ENCODE measurements around the gene MSANTD2.

MSANTD2 gene

DNA sequence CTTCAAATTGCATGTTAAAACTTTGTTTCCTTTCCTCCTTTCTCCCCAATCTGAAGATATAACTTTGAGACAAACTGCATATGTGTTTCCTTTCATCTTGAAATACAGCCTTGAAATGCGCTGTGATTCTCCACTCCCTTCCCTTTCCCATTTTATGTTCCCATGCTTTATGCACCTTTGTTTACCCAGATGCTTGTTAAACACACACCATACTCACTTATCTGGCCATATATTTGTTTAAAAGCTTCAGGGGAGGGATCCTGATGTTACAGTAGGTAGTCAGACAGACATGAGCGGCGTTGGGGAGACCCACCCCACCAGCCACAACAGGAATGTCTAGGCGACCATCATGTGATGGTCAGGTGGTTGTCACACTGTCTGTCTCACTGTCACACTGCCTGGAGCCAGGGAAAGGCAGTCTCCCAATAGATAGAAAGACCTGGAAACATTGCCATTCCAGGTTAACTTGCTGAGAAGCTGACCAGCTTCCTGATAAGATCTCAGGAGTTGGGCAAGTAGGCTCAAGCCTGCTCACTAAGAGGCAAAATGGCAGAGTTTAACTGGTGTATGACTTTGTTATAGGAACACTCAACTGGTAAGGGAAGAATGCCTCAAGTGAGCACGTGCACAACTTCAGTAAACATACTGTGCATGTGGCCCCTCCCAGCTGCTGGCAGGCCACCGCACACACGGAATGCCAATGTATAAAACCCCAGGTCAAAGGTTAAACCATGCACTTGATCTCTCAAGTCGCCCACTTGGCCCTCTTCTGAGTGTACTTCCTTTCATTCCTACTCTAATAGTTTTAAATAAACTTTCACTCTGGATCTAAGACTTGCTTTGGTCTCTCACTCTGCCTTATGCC, 23.5 kb upstream of the MSANTD2 start:
- no peak overlapping the region for H3K4me3 ChIP-seq
- H3K27ac ChIP-seq = no peak overlapping the region

DNA sequence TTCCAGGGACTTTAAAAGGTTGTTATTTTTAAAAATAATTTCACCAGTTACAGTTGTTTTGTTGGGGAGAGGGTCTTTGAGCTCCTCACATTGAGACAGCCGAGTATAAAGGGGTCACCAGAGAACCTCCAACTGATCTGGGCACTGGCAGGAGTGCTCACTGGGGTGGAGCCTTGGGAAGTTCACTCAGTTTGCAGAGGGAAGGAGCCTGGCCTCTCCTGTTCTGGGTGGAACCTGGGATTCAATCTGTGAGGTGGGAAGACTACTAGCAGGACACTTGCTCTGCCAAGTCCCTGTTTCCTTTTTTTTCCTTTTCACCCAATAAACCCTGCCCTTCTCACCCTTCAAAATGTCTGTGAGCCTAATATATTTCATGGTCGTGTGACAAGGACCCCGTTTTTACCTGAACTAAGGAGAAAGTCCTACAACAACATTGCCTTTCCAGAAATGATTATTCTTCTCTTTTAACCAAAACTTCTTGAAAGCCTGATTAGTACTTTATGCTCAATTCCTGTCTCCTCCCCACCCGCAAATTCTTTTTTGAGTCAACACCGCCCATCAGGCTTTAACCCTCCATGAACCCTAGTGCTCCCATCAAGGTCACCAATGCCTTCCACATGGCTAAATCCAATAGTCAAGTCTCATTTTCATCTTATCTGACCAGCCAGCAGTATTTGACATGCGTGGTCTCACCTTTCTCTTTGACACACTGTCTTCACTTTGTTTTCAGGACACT, 22.0 kb upstream of the MSANTD2 start:
- no peak overlapping the region for H3K4me3 ChIP-seq
- no peak overlapping the region for H3K27ac ChIP-seq

DNA sequence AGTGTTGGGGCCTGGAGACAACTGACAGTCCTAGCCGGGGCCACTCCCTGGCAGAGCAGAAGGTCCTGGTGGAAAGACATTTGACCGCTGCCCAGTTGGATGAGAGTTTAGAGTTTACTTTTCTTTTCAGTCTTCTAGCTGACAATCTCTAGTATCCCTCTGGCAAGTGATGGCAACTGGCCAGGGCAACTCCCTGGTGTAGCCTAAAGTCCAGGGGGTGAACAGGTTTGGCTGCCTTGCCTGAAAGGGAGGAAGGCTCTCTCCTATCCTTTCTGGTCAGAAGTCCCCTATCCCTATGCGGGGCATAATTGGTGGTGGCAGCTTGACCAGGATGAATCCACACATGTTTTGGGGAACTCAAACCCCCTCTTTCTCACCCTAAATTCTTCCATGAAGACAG, 16.8 kb upstream of the MSANTD2 start:
- Histone ChIP-seq H3K27ac (no peak overlapping the region), H3K4me3 (no peak overlapping the region)

DNA sequence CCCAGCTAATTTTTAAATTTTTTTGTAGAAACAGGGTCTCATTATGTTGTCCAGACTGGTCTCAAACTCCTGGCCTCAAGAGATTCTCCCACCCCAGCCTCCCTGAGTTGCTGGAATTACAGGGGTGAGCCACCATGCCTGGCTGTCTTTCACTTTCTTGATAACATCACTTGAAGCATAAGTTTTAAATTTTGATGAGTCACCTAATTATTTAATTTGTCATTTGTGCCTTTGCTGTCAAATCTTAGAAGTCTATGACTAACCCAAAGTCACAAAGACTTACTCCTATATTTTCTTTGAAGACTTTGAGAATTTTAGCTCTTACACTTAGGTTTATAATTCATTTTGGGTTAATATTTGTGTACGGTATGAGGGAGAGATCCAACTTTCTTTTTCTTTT, 14.5 kb upstream of the MSANTD2 start:
- Histone ChIP-seq H3K27ac (no peak overlapping the region), H3K4me3 (no peak overlapping the region)

DNA sequence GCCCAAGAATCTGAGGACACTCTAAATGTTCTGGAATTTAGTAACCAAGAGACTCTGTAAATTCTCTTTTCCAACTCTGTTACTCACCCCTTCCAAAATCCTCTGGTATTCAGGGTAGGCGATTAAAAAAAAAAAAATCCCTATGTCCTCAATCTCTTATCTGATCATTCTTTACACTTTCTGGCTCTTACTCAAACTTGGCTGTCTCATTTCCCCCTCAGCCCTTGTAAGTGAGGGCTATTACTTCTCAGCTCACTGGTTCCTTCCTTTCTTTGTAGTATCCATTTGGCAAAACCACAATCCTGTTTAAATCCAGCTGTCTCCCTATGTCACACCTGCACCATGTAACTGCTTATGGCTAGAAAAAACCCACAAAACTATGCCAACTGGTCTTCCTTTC, 12.7 kb upstream of the MSANTD2 start:
- H3K4me3 ChIP-seq = no peak overlapping the region
- no peak overlapping the region for H3K27ac ChIP-seq

DNA sequence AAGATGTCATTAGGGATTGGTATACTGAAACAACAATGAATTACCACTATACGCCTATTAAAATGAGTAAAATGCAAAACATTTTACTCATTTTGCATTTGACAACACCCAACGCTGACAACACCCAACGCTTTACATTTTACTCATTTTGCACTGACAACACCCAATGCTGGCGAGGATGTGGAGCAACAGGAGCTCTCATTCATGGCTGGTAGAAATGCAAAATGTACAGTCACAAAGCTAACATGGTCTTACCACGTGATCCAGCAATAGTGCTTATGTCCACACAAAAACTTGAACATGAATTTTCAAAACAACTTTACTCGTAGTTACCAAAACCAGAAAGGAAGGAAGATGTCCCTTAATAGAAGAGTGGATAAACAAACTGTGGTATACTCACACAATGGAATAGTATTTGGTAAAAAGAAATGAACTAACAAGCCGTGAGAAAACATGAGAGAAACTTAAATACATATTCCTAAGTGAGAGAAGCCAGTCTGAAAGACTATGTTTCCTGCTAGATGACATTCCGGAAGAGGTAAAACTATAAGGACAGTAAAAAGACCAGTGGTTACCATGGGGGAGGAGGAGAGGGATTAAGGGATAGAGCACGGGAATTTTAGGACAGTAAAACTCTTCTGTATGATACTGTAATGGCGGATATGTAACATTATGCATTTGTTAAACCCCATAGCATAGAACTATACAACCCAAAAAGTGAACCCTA, 11.4 kb upstream of the MSANTD2 start:
- Histone ChIP-seq H3K27ac (no peak overlapping the region), H3K4me3 (no peak overlapping the region)

DNA sequence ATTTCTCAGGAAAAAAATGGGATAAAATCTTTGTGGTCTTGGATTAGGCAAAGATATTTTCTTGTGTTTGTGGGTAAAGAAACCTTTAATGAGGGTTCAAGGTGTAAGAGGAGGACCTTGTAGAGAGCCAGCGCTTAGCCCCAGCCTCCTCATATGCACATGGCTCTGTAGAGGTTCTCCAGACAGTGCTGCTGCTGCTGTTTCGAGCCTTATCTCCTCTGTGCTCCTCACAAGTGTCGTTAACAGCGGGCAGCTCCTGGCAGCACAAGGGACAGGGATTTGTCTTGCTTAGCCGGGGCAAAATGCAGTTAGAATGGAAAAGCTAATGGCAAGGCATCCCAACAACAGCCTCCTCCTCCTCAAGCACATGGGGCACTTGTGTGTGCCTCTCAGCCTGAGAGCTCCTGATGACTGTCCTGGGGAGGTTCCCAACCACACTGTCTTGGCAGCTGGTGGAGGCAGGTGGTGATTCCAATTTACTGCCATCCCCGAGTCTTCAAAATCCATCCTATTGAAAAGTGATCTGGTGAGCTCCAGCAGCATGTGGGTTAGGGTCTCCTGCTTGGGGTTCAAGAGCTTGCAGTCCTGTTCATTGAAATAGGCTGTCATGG, 7.6 kb upstream of the MSANTD2 start:
- H3K27ac ChIP-seq = no peak overlapping the region
- no peak overlapping the region for H3K4me3 ChIP-seq

DNA sequence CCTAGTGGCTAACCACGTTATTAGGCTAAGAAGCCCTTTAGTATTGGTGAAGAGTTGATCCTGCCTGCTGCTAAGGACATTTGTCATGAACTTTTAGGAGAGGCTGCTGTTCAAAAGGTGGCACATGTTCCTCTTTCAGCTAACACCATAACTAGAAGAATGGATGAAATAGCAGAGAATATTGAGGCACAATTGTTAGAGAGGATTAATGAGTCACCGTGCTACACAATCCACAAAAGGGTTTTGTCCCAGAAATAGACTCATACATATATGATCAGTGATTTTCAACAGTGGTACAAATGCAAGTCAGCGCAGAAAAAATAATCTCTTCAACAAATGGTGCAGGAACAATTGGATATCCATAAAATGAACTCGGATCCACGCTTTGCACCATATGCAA, 7.0 kb upstream of the MSANTD2 start:
- Histone ChIP-seq H3K4me3 (no peak overlapping the region), H3K27ac (no peak overlapping the region)

DNA sequence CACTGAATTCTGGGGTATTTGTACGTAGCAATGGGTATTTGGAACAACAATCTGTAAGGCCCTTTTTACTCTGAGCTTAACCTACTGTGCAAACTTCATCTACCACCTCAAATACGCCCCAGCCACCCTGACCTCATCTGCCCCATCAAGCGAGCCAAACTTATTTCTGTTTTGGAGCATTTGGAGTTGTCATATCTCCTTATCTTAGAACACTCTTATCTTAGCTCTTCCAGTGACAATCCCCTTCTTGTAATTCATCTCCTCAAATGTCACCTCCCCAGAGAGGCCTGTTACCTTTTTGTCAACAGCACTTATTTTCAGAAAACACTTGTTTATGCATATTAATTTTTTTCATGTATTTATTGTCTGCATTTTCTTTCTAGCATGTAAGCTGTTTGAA, 4.7 kb upstream of the MSANTD2 start:
- Histone ChIP-seq H3K4me3 (no peak overlapping the region), H3K27ac (no peak overlapping the region)

DNA sequence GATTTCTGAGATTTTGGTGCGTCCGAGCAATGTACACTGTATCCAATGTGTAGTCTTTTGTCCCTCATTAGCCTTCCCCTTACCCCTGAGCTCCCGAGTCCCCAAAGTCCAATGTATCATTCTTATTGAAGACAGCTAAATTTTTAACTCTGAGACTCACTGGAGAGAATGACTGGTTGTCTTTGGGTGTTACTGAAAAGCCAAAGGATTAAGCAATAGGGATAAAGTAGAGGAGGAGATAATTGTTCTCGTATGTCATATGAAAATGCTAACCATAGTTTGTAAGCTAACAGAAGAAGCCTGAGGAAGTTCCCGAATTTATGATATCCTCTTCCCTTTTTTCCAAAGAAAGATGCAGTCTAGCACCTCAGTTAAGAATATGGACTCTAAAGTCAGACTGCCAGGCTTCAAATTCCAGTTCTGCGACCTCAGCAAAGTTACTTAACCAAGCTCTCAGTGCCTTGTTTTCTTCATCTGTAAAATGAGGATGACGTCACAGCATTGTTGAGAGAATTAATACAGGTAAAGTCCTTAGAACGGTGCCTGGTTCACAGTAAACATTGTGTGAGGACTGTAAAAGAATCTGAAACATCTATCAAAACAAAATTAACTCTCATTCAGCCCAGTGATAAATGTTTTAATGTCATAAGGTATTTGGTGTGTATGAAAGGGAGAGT, 1.6 kb upstream of the MSANTD2 start:
- Histone ChIP-seq H3K4me3 (no peak overlapping the region), H3K27ac (peak overlapping the region in 4 of 21 experiments; percentile 3 to 99 (median 58))

DNA sequence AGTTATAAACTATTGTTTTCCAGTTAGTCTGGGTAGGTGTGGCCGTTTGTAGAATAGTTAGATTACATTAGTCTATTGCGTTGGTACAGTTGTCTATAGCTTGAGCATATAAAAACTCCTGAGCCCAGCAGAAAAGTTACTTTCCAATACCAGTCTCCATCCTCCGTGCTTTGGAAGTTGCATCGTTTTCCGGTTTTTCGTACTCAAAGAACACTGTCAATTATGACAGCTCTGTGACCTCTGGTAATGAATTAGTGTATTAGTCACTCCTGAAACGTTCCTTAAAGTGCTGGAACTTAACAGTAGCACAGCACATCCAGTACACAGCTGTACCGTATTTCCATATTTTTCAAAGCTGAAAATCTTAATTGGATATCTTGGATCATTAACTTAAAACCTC, 808 bp upstream of the MSANTD2 start:
- peak overlapping the region; percentile 85 to 99 (median 97) for H3K27ac ChIP-seq
- peak overlapping the region; percentile 72 to 98 (median 83) for H3K4me3 ChIP-seq

DNA sequence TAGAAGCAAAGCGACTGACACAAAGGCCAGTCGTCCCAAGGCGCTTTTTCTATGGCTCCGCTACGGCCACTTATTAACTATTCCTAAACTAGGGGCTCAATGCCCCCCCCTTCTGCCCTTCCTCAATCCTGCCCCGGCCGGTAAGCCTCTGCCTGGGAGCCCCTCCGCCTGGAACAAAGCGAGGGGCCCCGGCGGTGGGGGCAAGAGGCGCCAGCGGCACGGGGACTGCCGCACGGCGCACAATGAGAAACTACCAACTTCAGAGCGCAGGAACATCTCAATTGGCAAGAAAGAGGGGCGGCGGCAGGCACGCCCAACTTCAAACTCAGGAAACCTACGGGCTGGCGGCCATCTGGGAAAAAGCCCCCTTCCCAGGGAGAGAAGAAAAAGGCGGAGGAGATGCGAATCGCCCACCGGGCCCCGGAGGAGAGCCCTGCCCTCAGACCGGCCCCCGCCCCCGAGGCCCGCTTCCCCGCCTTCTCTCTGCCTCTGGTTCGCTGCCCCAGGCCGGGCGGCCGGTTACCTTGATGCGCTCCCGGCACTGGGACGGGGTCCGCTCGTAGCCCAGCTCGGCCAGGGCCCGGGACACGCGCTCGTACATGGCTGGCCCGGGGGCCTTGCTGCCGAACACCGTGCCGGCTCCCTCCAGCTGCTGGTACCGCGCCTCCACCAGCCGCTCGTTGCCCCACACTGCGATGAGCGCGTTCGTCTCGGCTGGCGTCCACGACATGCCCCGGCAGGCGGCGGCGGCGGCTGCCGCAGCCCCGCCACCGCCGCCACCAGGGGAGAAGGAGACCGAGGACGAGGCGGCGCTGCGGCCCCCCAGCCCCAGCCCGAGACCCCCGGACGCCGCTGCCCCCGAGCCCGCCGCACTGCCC, 619 bp downstream of the MSANTD2 start:
- Histone ChIP-seq H3K27ac (peak overlapping the region; percentile 85 to 99 (median 97)), H3K4me3 (peak overlapping the region; percentile 72 to 98 (median 83))

DNA sequence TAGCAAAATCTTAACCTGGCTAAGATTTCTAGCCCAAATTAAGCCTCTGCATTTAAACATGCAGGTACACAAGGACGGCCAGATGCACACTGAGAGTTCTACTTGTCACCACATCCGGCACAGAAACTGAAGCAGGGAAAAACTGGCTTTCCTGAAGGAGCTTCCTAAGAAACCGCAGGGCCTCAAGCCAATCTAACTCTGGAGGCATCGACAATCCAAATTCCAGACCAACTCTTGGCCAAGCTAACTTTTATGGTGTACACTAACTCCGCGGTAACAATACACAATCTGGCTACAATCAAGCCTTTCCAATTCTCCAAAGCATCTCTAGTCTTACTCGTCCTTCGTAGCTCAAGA, 1.2 kb downstream of the MSANTD2 start:
- Histone ChIP-seq H3K27ac (peak overlapping the region in 18 of 21 experiments; percentile 85 to 99 (median 98)), H3K4me3 (peak overlapping the region; percentile 72 to 98 (median 83))

DNA sequence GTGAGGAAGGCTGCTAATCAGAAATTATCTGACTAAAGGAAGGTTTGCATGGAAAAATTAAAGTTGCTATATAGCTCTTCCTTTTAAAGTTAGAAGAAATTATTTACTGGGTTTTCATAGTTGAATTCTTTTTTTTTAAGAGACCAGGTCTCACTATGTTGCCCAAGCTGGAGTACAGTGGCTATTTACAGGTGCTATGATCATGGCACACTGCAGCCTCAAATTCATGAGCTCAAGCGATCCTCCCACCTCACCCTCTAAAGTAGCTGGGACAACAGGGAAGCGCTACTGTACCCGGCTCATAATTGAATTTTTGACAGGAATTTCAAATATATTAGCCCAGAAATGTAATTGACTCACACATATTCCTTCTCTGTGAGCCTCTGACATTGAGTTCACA, 3.9 kb downstream of the MSANTD2 start:
- no peak overlapping the region for H3K27ac ChIP-seq
- no peak overlapping the region for H3K4me3 ChIP-seq

DNA sequence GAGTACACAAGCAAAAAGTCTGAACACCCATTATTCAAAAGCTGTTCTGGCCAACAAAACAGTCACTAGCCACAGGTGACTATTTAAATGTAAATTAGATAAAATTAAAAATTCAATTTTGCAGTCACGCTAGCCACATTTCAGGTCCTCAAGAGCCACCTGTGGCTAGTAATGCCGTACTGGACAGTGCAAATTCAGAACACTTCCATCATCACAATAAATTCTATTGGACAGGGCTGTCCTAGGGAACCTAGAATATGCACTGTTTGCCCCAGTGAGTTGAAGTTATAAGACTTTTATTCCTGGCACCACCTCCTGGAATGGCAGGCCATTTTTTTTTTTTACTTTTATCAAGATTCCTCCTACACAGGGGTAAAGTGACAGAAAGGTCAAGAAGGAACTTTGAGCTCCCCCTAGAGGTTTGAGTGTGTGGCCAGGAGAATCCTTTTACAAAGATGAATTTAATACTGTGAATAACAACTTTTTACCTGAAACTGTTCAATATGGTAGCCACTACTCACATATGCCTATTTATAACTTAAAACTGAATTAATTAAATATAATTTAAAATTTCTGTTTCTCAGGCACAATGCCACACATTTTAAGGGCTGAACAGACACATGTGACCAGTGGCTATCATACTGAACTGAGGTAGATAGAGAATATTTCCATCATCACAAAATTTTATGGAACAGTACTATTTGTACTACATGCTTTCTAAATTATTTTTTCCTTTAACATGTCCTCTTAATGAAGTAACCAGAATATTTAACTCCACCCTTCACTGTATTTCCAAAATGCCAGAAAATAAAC, 6.5 kb downstream of the MSANTD2 start:
- Histone ChIP-seq H3K27ac (no peak overlapping the region), H3K4me3 (no peak overlapping the region)

DNA sequence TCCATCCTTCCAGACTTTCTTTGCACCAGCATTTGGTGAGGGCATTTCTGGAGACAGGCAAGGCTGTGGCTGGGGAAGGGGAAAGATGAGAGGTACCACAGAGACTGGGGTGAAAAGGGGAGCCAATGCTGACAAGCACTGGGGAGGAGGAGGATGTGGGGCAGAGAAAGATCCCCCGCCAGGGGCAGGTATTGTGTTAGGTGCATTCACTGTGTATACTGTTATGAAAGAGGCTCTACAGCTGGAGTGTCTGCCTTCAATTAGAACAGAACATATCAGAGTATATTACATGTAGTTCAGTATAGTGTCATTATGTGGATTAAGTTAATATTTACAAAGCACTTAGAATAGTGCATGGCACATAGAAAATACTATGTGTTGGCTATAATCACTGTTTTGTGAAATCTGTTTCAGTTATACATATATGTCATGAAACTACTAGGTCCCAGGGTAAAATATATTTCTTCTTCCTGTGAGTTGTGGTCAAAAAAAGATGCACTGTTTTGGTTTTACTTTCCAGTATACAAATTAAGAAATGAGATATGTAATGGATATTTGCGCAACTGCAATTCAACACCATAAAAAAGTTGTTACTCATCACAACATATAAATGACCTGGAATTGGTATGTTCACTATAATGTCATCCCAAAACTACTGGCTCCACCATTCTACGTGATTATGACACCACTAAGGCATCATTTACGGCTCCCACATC, 8.4 kb downstream of the MSANTD2 start:
- no peak overlapping the region for H3K4me3 ChIP-seq
- H3K27ac ChIP-seq = no peak overlapping the region

DNA sequence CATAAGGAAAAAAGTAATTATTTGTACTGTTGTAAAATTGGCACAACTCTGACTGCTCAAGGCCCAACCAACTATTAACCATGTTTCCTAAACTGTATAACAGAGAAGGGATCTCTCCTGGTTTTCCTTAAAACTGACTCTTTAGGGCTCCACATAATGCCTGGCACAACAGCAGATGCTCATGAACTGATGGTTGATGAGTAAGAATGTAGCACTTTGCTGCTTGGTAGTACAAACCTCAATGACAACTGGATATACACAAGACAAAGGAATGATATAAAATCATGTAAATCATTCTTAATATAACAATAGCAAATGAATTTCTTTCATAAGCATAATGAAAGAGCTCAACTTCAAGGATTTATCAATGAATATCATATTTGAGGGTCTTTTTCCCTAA, 11.7 kb downstream of the MSANTD2 start:
- H3K27ac ChIP-seq = no peak overlapping the region
- H3K4me3 ChIP-seq = no peak overlapping the region

Data from skin epidermis (tissue), 12 donors.